Stimulated activated CD8-positive, alpha-beta memory T cell treated with anti-CD3 and anti-CD28 coated beads, Interleukin-12 subunit alpha, Interleukin-12 subunit beta, amount 100 ng/mL, for 1 hour (primary cell): ENCODE data around the gene C17orf113.

Experiments
- DNase-seq: peaks from one replicate; pipeline ENCODE4 v3.0.0-alpha.2; 2020; ENCODE audit warnings: low read depth

C17orf113 gene

GRCh38 chr17:42050393-42051012, at the start of gene C17orf113:
C17orf113 (minus strand) TSS chr17:42050601; CDS start chr17:42043376, 7,225 bp downstream.
- peak; percentile 20 for DNase-seq

GRCh38 chr17:42098730-42099399, 48.5 kb upstream of the C17orf113 start:
- DNase-seq, result no peak

DNA sequence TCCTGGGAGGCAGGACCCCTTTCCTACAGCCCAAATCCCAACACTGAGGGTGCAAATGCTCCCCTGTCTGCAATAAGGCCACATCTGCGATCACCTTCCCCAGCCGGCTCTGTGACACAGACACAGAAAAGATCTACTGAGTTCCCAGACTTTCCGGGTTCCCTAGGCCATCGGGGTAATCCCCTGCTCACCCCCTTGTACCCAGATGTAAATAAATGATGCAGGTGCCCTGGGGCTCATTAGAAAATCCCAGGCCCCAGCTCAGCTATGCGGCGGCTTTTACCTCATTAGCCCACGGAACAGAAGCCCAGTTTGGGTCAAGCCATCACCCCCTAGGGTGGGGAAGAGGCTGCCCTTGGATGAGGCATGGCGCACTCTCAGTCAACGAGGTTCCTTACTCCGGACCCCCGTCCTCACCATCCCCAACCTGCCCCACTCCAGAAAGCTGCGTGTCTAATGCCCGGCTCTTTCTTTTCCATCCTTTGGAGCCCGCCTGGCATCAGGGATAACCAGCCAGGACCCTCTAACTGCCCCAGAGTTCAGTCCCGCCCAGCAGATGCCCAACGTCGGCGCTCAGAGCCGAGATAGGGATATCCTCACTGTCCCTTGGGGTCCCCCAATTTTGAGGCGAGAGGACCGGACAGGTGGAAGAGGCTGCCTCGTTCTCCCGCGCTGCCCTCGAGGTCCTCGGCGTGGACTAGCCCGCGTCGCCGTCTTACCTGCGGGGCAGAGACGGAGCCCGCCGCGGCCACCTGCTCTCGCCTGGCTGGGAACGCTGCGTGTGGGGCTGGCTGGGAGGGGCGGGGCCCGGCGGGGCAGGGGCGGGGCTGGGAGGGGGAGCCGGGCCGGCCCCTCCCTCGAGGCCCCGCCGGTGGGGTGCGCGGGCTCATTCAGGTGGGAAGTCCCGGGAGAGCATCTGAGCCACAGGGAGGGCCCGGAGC, 47.6 kb upstream of the C17orf113 start, which contains the start of gene ZNF385C:
ZNF385C (minus strand) TSS at position 783 of the 941 bp plus-strand sequence. CDS start 35,417 bp downstream, outside the sequence.
- peak; percentile 13 for DNase-seq

DNA sequence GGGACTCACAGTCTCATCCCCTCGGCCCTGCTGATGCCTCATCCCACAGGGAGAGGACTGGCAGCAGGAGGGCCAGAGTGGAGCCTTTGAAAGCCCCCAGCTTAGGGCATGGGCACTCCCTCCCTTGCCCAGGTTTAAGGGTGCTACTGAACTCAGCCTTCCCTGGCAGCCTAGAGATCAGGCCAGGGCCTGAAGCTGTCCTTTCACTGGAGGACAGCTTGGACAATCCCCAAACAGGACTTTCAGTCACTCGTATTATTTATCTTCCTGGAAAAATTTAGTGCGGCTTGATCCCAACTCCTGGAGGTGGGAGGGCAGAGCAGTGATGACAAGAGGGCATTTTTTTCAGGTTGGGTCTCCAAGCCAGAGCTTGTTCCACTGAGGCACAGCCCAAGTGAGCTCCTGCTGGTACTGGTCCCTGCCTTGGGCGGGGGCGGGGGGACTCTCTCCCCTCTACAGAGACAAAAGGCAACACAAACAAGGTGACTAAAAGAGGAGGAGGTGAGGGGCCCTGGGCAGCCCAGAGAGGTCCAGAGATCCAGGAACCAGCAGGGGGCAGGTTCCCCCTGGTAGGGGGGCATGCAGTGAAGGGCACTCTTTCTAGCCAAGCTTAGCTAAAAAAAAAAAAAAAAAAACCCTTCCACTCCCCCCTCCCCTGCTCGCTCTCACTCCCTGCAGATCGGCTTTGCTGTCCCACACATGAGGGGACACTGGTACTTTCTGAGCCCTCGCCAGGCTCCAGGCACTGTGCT, 46.1 kb upstream of the C17orf113 start:
- DNase-seq, result no peak

- no peak for DNase-seq
These were observed 44.1 kb upstream of the C17orf113 start for GRCh38 chr17:42094375-42095069.

GRCh38 chr17:42092939-42093338, 42.5 kb upstream of the C17orf113 start:
- DNase-seq, result no peak

DNA sequence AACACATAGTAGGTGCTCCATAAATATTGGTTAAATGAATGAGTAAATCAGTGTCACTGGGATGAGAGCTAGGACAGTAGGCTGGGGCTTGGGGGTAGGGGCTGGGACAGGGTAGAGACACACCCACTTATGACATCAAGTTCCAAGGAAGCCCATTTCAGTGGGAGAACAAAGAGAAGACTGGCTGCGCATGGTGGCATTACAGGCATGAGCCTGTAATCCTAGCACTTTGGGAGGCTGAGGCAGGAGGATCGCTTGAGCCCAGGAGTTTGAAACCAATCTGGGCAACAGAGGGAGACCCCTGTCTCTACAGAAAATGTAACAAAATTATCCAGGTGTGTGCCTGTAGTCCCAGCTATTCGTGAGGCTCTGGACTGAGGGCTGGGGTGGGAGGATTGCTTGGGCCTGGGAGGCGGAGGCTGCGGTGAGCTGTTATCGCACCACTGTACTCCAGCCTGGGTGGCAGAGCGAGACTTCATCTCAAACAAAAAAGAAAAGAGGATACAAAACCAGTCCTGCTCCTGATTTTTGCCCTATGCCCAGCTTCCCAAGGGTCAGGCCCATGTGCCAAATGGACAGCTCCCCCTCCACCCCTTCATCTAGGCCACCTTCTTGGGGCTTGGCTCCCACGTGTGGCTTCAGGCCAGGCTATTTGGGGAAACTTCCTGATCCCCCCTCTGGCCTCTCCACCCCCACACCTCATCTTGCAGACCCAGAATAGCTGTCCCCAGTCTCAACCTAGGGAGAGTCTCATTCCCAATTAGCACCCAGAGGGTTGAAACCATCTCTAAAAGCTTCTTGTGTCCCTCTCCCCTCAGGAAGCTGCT, 40.8 kb upstream of the C17orf113 start:
- no peak for DNase-seq

GRCh38 chr17:42088736-42089135, 38.3 kb upstream of the C17orf113 start:
- no peak for DNase-seq

- no peak for DNase-seq
These were observed 37.6 kb upstream of the C17orf113 start for GRCh38 chr17:42087736-42088705.

DNA sequence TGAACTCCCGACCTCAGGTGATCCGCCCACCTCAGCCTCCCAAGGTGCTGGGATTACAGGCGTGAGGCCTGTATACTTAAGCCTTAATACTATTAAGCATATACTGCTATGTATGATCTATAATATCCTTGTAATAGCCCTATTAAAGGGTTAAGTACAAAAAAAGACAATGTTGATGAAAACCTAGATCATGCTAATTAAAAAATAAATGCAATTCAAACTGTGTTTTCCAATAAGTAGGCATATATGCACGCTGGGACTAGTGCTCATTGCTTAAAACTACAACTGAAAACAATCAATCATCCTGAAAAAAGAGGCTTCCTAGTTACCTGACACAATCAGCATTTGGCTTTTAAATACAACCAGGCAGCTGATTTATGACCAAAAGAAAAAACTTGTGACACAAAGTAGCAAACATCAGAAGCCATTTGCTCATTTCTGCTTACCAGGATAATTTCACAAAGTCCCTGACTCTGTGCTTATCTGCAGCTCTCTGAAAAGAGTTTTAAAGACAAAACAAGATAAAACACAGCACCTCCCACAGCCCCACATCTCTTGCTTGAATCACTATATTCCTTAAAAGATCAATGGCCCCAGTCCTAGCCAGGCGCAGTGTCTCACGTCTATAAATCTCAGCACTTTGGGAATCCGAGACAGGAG, 36.8 kb upstream of the C17orf113 start:
- no peak for DNase-seq

GRCh38 chr17:42081516-42082129, 31.2 kb upstream of the C17orf113 start:
- DNase-seq, result no peak

- DNase-seq, result no peak
These were observed 29.1 kb upstream of the C17orf113 start for GRCh38 chr17:42079541-42079940.

DNA sequence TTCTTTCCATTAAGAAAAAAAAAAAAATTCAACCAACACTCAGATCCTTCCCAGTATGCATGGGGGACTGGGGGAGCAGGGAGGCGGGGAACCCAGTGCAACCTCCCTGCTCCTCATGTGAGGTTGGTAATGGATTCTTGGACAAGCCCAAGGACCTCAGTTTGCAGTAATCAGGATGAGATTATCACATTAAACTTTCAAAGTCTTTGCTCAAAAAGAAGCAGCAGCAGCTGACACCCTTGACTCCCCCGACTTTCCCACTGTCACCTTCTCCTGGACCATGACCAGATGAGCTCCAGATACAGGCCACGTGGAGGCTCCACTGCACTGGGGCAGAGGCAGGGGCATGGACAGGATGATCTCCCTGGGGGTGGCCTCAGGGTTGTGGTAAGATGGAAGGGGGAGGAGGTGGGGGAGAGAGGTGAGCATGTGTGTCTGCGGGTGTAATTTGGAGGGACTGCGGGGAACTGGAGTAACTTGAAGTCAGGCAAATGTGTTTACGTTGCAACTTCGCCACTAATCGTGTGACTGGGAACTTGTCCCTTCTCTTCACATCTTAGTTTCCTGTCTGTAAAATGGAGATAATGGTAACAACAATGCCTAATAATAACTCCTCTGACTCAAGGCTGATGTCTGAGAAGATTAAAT, 28.1 kb upstream of the C17orf113 start:
- DNase-seq, result no peak

- no peak for DNase-seq
These were observed 27.4 kb upstream of the C17orf113 start for GRCh38 chr17:42077755-42078154.

DNA sequence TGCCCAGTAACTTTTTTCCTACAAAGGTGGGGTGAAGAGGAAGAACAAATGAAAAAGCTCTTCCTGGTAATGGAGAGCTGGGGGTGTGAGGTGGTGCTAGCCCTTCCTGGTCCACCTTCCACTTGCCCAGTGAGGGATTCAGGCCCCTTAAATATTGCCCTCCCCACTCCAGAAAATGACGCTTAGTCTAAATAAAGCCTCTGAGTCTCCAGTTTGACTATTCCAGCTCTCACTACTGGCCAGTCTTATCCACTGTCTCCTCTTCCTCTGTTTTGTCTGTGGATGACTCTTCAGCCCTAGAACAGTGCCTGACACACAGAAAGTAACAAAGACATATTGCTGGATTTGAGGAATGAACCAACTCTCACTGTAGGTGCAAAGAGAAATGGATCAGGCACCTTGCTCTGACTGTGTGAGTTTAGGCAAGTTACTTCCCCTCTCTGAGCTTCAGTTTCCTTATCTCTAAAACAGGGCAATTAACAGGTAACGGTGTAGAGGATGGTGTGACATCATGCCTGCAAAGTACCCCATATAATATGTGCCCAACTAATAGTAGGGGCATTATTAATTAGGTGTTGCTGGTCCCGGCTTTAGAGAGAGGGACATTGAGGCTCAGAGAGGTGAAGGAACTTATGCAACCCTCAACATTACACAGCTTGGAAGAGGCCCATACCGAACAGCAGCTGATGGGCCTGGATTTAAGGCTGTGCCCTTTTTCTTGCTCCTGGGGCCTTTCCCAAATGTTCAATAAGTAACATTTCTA, 26.6 kb upstream of the C17orf113 start:
- DNase-seq, result no peak

GRCh38 chr17:42075789-42076188, 25.4 kb upstream of the C17orf113 start:
- DNase-seq, result no peak
